ENCODE results near the gene PSMD14. TPM values are rescaled to one million over a fixed set of nuclear protein-coding genes. Genes with fewer than 3 reads are reported as not detected.

The PSMD14 gene
- total RNA-seq, 4 donors from 2014 or later, result 29.9 to 59.2 (median 36.1) TPM

- no peak for ATAC-seq (ENCODE audit: low FRiP score)
- TF ChIP-seq CTCF (IDR thresholded peaks at IDR 0.05), result no peak
- no peak for DNase-seq (ENCODE audit: low spot score)
Measured at GRCh38 chr2:161434118-161434517, 125.9 kb downstream of the PSMD14 start.

GRCh38 chr2:161436411-161436810 lies 128.2 kb downstream of the PSMD14 start:
- TF ChIP-seq CTCF (IDR thresholded peaks at IDR 0.05), result no peak
- no peak for ATAC-seq (ENCODE audit: low FRiP score)
- DNase-seq (ENCODE audit: low spot score), result no peak

- DNase-seq (ENCODE audit: low spot score) (no peak), ATAC-seq (ENCODE audit: low FRiP score) (no peak)
- no peak for TF ChIP-seq CTCF (IDR thresholded peaks at IDR 0.05)
Measured at GRCh38 chr2:161438598-161438997, 130.4 kb downstream of the PSMD14 start.

GRCh38 chr2:161445097-161445496 lies 136.9 kb downstream of the PSMD14 start:
- TF ChIP-seq CTCF (IDR thresholded peaks at IDR 0.05), result no peak
- DNase-seq (ENCODE audit: low spot score) (no peak), ATAC-seq (ENCODE audit: low FRiP score) (no peak)

GRCh38 chr2:161448431-161448830 lies 140.2 kb downstream of the PSMD14 start:
- DNase-seq (ENCODE audit: low spot score) (no peak), ATAC-seq (ENCODE audit: low FRiP score) (no peak)
- TF ChIP-seq CTCF (IDR thresholded peaks at IDR 0.05), result no peak

Small RNAs within 50 kb of the gene (small RNA-seq; reads per million reads assigned to genes)
- not detected for gene RNA5SP108

Other genes starting within 250 kb of the PSMD14 start
- 100 to 1,000 TPM; 102 to 143 (median 121) TPM for gene TANK, start 148.0 kb upstream of the PSMD14 start, total RNA-seq
- gene TBR1, start 107.9 kb downstream of the PSMD14 start, total RNA-seq, result 1 to 10 TPM in 1 of 4 donors, under 1 TPM in 1, not detected in 2; 0.09 to 1.2 TPM